GM04504 (cell line): ENCODE measurements around the gene POU2AF1.

Source experiments
- DNase-seq: peaks from one replicate; pipeline ENCODE4 v3.0.0-alpha.2; 2012; ENCODE audit warnings: low read depth

Gene POU2AF1

GRCh38 chr11:111319296-111319695 is 59.8 kb downstream of the POU2AF1 start:
- DNase-seq: no peak

GRCh38 chr11:111312076-111312475 is 67.0 kb downstream of the POU2AF1 start:
- DNase-seq: no peak

DNA sequence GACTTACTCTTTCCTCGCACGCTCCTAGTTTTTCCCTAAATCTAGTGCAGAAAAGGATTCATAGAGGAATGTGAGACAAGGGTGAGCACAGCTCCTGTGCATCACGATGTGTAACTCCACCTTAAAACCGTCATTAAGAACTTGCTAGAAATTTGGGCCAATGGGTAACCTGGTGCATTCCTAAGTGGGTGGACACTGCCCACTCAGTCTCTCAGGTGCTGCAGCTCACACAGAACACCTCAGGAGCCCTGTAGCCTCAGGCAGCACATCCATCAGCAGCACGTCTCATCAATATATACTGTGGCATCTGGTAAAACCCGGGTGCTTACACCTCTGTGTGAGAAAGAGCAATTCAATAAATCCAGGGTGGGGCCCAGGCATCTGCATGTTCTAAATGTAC is 68.4 kb downstream of the POU2AF1 start:
- DNase-seq: no peak

- no peak for DNase-seq
Observed at GRCh38 chr11:111310088-111310487, 69.0 kb downstream of the POU2AF1 start.

DNA sequence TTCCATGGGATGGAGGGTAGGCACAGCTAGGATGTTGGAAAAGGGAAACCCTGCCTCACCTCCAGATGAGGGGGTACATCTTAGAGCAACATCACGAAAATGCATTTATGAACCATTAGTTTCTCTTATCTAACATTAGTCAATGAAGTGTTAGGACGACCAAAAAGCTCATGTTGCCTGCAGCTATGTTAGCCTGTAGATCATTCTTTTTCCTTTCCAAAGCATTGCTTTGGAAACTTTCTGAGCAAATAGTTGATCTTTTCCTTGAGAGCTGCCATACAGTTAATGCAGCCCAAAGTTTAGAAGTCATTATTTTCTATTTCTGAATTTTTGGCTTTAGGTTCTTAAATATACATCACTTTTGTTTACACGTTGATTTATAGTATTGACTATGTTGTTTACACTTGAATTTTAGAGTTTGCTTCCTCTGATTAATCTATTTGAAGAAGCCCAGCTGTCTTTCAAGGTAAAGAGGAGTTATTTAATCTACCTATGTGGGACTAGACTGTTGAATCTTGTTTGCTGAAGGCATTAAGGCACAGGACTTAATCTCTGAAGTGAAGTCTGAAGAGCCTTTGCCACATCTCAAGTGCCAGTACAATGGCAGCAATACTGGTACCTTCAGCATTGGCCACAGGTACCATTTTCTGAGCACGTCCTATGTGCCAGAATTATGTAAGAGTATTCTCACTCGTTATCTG is 69.7 kb downstream of the POU2AF1 start:
- no peak for DNase-seq

DNA sequence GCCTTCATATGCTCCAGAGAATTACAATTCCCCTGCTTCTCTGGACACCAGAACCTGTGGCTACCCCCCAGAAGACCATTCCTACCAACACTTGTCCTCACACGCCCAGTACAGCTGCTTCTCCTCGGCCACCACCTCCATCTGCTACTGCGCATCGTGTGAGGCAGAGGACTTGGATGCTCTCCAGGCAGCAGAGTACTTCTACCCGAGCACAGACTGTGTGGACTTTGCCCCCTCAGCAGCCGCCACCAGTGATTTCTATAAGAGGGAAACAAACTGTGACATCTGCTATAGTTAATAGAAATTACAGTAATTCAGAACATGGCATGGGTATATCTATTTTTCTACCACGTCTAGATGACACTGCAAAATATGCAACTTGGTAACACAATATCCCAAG is 70.9 kb downstream of the POU2AF1 start:
- DNase-seq: no peak

DNA sequence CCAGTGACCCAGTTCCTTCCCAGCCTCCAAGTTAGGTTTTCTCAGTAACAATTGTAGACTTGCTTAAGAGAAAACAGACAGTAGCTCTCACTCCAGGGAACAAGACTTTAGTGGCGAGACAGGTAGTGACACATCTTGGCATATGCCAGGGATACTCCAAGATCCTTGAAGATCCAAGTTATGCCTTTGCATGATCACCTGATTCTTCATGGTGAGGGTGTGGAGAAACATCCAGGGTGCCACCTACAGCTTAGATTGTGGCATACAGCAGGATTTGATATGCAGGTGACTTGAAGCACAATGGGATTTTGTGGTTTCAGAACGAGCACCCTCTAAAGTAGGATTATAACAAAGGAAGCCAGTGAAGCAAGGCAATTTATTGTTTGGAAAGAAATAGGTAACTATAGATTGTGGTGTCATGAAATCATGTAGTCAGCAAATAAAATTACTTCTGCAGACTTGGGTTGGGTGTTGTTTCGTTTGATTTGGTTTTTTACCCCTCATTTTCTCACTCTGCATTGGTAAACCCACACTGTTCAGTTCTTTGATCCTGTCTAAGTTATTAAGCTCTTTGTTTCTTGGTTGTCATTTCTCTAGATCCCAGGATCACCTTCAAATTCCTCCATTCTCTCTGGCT is 71.5 kb downstream of the POU2AF1 start:
- DNase-seq: no peak

DNA sequence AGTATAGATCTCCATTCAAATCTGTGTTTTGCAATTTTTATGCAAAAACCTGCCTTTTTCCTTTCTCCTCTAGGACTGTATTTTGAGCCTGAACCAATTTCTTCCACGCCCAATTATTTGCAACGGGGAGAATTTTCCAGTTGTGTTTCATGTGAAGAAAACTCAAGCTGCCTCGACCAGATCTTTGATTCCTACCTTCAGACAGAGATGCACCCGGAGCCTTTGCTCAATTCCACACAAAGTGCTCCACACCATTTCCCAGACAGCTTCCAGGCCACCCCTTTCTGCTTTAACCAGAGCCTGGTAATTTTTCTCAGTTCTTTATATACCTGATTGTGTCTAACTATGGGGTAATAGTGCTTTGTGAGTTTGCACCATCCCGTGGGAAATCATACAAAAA is 72.8 kb downstream of the POU2AF1 start:
- no peak for DNase-seq

DNA sequence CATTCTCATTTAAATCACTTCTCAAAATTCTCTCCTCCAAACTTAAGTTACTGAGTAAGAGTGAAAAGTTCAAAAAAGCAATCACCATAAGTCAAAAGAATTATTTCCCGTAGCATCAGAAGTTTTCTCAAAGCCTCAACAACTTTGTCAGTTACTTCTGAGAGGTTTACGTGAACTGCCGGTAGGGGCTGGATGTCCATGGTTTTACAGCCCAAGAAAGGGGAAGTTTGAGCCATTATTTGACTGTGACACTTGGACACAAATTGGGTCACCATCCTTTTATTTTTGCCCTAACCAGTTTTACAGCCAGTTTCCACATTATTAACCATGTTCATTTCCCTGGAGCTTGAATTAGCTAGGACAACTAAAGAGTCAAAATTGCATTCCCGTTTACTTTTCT is 73.2 kb downstream of the POU2AF1 start:
- no peak for DNase-seq

GRCh38 chr11:111305162-111305802 is 73.8 kb downstream of the POU2AF1 start:
- DNase-seq: no peak

GRCh38 chr11:111303461-111303860 is 75.6 kb downstream of the POU2AF1 start:
- DNase-seq: no peak

GRCh38 chr11:111302298-111302697 is 76.8 kb downstream of the POU2AF1 start:
- DNase-seq: no peak
